Activated naive CD8-positive, alpha-beta T cell (primary cell): ENCODE data around the gene SLC6A12.
A peak's percentile ranks its signal among the peaks of the same experiment; 100 is the strongest.
"Not testable (repeated sequence)": the region's sequence is repeated elsewhere in the genome, so short reads cannot be mapped to it uniquely, and the experiment has no call there.

ENCODE experiments used
- H3K27ac Mint-ChIP-seq: one replicate; pipeline ENCODE4 v1.8.0; 2021; ENCODE audit warnings: mixed read lengths
- H3K27me3 Mint-ChIP-seq: one replicate; pipeline ENCODE4 v1.8.0; 2021; ENCODE audit warnings: mixed read lengths
- H3K36me3 Mint-ChIP-seq: one replicate; pipeline ENCODE4 v1.8.0; 2021; ENCODE audit warnings: mixed read lengths
- H3K4me1 Mint-ChIP-seq: one replicate; pipeline ENCODE4 v1.8.0; 2021; ENCODE audit warnings: low read depth, mixed read lengths
- H3K4me3 Mint-ChIP-seq: one replicate; pipeline ENCODE4 v1.8.0; 2021; ENCODE audit warnings: mild to moderate bottlenecking, mixed read lengths
- H3K9me3 Mint-ChIP-seq: one replicate; pipeline ENCODE4 v1.8.0; 2021; ENCODE audit warnings: low read depth, mixed read lengths

The SLC6A12 gene

GRCh38 chr12:187986-188909 lies 25.7 kb downstream of the SLC6A12 start:
- Mint-ChIP-seq H3K27me3 (peaks cover 13% of the 10 kb centered on the region), H3K4me3 (peak overlapping the region; percentile 82)
- not testable (repeated sequence) for H3K36me3 Mint-ChIP-seq, H3K4me1 Mint-ChIP-seq, H3K27ac Mint-ChIP-seq, H3K9me3 Mint-ChIP-seq

GRCh38 chr12:186006-186625 lies 27.8 kb downstream of the SLC6A12 start:
- H3K4me1 Mint-ChIP-seq = peaks cover 1% of the 10 kb centered on the region
- no peak overlapping the region for H3K27ac Mint-ChIP-seq
- no peak overlapping the region for H3K4me3 Mint-ChIP-seq
- H3K36me3 Mint-ChIP-seq = no peaks in the 10 kb centered on the region
- no peaks in the 10 kb centered on the region for H3K9me3 Mint-ChIP-seq
- peaks cover 9% of the 10 kb centered on the region for H3K27me3 Mint-ChIP-seq

GRCh38 chr12:185576-185955 lies 28.4 kb downstream of the SLC6A12 start:
- Mint-ChIP-seq H3K4me1 (peaks cover 1% of the 10 kb centered on the region), H3K36me3 (no peaks in the 10 kb centered on the region), H3K9me3 (no peaks in the 10 kb centered on the region), H3K27ac (no peak overlapping the region), H3K4me3 (no peak overlapping the region), H3K27me3 (peaks cover 9% of the 10 kb centered on the region)

GRCh38 chr12:184811-185575 lies 29.0 kb downstream of the SLC6A12 start:
- Mint-ChIP-seq H3K4me1 (peaks cover 5% of the 10 kb centered on the region), H3K27ac (no peak overlapping the region), H3K4me3 (no peak overlapping the region), H3K27me3 (peaks cover 7% of the 10 kb centered on the region), H3K9me3 (no peaks in the 10 kb centered on the region), H3K36me3 (no peaks in the 10 kb centered on the region)

GRCh38 chr12:182381-182892 lies 31.5 kb downstream of the SLC6A12 start:
- H3K4me3 Mint-ChIP-seq = no peak overlapping the region
- peaks cover 3% of the 10 kb centered on the region for H3K4me1 Mint-ChIP-seq
- H3K36me3 Mint-ChIP-seq = no peaks in the 10 kb centered on the region
- peaks cover 7% of the 10 kb centered on the region for H3K27me3 Mint-ChIP-seq
- H3K9me3 Mint-ChIP-seq = no peaks in the 10 kb centered on the region
- no peak overlapping the region for H3K27ac Mint-ChIP-seq

GRCh38 chr12:181921-182320 lies 32.0 kb downstream of the SLC6A12 start:
- Mint-ChIP-seq H3K4me3 (no peak overlapping the region), H3K27ac (no peak overlapping the region), H3K9me3 (no peaks in the 10 kb centered on the region), H3K27me3 (peaks cover 7% of the 10 kb centered on the region), H3K36me3 (no peaks in the 10 kb centered on the region), H3K4me1 (peaks cover 3% of the 10 kb centered on the region)

GRCh38 chr12:180445-180844 lies 33.5 kb downstream of the SLC6A12 start:
- H3K27ac Mint-ChIP-seq = no peak overlapping the region

GRCh38 chr12:179885-180284 lies 34.1 kb downstream of the SLC6A12 start:
- Mint-ChIP-seq H3K9me3 (no peaks in the 10 kb centered on the region), H3K27ac (no peak overlapping the region), H3K4me1 (peaks cover 3% of the 10 kb centered on the region), H3K27me3 (peaks cover 6% of the 10 kb centered on the region), H3K4me3 (no peak overlapping the region), H3K36me3 (no peaks in the 10 kb centered on the region)

More at GRCh38 chr12:180445-180844, 33.5 kb downstream of the SLC6A12 start:
- H3K36me3 Mint-ChIP-seq = no peaks in the 10 kb centered on the region
- H3K4me1 Mint-ChIP-seq = peaks cover 3% of the 10 kb centered on the region
- peaks cover 7% of the 10 kb centered on the region for H3K27me3 Mint-ChIP-seq
- no peaks in the 10 kb centered on the region for H3K9me3 Mint-ChIP-seq
- H3K4me3 Mint-ChIP-seq = no peak overlapping the region

- Mint-ChIP-seq H3K9me3 (no peaks in the 10 kb centered on the region), H3K4me3 (no peak overlapping the region), H3K27me3 (peaks cover 4% of the 10 kb centered on the region), H3K4me1 (peaks cover 3% of the 10 kb centered on the region), H3K27ac (no peak overlapping the region), H3K36me3 (no peaks in the 10 kb centered on the region)
These were observed 34.6 kb downstream of the SLC6A12 start for GRCh38 chr12:179131-179884.

- H3K4me3 Mint-ChIP-seq = no peak overlapping the region
These were observed 35.2 kb downstream of the SLC6A12 start for GRCh38 chr12:178829-179109.

GRCh38 chr12:177980-178828 lies 35.8 kb downstream of the SLC6A12 start:
- Mint-ChIP-seq H3K4me3 (no peak overlapping the region), H3K36me3 (no peaks in the 10 kb centered on the region), H3K4me1 (peaks cover 3% of the 10 kb centered on the region), H3K27ac (no peak overlapping the region), H3K27me3 (peaks cover 2% of the 10 kb centered on the region), H3K9me3 (no peaks in the 10 kb centered on the region)

More at GRCh38 chr12:178829-179109, 35.2 kb downstream of the SLC6A12 start:
- Mint-ChIP-seq H3K4me1 (peaks cover 3% of the 10 kb centered on the region), H3K9me3 (no peaks in the 10 kb centered on the region), H3K36me3 (no peaks in the 10 kb centered on the region), H3K27me3 (peaks cover 4% of the 10 kb centered on the region), H3K27ac (no peak overlapping the region)

- Mint-ChIP-seq H3K4me3 (no peak overlapping the region), H3K36me3 (no peaks in the 10 kb centered on the region), H3K4me1 (peaks cover 3% of the 10 kb centered on the region), H3K9me3 (no peaks in the 10 kb centered on the region), H3K27ac (no peak overlapping the region), H3K27me3 (peaks cover 2% of the 10 kb centered on the region)
These were observed 36.5 kb downstream of the SLC6A12 start for GRCh38 chr12:177336-177979.

GRCh38 chr12:176321-177181 lies 37.4 kb downstream of the SLC6A12 start:
- peaks cover 2% of the 10 kb centered on the region for H3K27me3 Mint-ChIP-seq
- H3K4me3 Mint-ChIP-seq = no peak overlapping the region
- H3K4me1 Mint-ChIP-seq = peaks cover 3% of the 10 kb centered on the region
- no peak overlapping the region for H3K27ac Mint-ChIP-seq
- H3K36me3 Mint-ChIP-seq = no peaks in the 10 kb centered on the region
- no peaks in the 10 kb centered on the region for H3K9me3 Mint-ChIP-seq
